Stimulated activated CD4-positive, alpha-beta T cell treated with anti-CD3 and anti-CD28 coated beads, Interleukin-15, amount 100 ng/mL, for 24 hours (primary cell): ENCODE measurements around the gene ELL2.
A peak's percentile ranks its signal among the peaks of the same experiment; 100 is the strongest.

Source experiments
- DNase-seq: peaks from one replicate; pipeline ENCODE4 v3.0.0-alpha.2; 2020

The ELL2 gene

DNA sequence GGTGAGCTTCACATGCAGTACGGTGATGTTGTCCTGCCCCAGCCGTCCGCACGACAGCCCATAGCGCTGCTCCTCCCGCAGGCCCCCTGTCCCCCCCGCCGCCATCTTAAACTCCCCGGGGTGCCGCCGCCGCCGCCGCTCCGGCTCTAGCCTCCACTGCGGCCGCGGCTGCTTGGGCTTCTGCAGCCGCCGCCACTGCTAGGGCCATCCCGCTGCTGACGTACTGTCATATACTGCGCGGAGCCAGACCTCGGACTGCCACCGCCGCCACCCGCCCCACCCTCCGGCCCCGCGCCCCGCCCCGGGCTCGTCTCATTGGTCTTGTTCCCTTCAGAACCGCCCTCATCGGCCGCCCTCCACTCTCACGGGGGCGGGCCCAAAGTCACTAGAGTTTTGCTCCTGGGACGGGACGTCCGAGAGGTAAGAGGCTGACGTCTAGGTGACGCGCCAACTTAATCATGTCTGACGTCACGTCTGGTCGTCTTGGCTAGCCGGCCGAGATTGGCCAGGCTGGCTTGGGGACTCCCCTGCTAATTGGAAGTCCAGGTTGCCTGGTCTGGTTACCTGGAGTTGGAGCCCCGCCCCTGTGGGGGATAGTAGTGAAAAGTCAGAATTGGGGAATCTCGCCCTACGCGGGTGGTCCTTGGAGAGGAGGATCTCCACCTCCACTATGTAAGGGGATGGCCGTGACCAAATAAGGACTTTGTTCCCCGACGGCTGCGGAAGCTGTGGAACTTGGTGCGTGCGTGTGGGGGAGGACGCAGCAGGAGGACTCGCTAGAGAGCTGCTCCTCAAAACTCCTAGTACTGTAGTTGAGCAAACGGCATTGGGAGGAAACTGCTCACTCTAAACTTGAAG is at the start of gene ELL2:
Gene ELL2, minus strand, starts transcription at position 235 of the 858 bp plus-strand sequence. Its CDS starts 130 bp downstream, at position 105.
- peak; percentile 99 for DNase-seq

DNA sequence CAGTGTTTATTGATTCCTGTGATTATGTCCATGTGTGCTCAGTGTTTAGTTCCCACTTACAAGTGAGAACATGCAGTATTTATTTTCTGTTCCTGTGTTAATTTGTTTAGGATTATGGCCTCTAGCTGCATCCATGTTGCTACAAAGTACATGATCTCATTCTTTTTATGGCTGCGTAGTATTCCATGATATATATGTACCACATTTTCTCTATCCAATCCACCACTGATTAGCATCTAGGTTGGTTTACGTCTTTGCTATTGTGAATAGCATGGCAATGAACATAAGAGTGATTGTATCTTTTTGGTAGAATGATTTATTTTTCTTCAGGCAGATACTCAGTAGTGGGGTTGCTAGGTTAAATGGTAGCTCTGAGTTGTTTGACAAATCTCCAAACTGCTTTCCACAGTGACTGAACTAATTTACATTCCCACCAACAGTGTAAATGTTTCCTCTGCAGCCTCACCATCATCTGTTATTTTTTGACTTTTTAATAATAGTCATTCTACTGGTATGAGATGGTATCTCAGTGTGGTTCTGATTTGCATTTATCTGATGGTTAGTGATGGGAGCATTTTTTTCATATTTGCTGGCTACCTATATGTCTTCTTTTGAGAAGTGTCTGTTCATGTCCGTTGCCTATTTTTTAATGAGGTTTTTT is 47.5 kb upstream of the ELL2 start:
- DNase-seq: no peak

DNA sequence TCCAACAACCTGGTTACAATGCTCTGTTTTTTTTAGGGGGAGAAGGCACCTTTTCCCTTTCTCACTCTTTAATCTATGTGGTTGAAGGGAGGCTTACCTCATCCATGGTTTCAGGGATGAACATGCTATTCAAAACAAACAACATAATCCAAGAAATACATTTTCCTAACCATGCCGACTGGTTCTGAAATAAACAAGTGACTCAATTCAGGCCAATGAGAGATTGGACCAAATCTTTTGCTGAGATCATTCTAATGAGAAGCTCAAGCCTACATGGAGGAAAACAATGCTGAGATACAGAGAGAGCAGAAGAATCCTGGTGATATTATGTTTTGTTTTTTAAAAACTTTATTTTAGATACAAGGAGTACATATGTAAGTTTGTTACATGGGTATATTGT is 46.8 kb upstream of the ELL2 start:
- no peak for DNase-seq

DNA sequence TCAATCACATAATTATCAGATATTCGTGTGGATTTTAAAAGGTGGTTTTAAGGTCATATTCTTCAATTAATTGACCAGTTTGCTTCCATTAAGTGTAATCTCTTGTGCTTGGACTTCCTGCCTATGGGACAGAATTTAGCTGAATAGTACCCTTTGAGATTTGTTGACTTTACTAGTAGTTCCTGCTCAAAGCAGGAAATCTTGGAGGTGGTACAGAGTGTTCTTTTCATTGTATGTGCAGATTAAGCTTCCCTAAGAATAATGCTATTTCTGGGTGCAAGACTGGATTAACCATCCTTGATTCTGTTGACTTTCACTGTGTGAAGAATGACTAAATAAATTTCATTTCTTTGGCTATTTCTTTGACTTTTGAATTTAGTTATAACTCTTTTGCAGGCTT is 45.4 kb upstream of the ELL2 start:
- no peak for DNase-seq

DNA sequence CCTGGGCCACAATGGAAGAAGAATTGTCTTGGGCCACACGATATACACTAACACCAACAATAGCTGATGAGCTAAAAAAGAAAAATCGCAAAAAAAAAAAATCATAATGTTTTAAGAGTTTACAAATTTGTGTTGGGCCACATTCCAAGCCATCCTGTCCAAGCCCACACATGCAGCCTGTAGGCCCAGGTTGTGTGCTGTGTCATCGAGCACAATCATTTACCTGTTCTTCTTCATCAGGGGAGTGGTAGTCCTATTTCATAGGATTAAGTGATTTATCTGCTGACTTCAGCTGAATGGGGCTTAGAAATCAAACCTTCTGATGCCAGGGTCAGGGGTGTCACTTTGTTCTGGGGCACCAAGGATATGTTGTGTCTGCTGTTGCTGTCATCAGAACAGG is 44.6 kb upstream of the ELL2 start:
- no peak for DNase-seq

DNA sequence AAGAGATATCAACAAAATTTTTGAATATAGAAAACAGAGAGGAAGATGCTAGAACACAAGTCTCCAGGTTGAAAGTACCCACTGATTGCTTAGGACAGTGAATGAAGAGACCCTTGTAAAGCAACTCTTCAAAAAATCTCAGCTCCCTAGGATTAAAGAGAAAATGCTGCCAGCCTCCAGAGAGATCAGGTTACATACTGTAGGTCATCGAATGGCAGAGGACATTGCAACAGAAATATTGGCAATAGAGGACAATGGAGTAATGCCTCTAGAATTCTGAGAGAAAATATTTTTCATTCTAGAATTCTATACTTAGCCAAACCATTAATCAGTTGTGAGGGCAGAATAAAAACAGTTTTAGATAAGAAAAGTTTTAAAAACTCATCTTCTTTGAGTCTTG is 43.1 kb upstream of the ELL2 start:
- DNase-seq: no peak

DNA sequence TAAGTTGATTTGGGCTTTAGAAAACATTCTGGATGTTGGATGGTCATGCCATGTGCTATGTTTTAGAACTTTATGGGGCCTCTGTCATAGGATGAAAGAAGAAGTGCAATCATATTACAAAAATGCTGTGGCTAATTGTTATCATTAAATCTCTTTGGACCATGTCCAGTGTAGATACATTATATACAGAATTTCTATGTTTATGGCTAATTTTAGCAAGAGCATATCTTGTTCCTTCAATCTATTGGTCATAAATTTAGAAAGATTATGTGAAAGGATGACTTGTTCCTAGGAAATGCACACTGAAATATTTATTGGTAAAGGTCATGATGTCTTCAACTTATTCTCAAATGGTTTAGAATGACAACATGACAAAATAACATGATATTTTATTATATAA is 42.4 kb upstream of the ELL2 start:
- DNase-seq: no peak

DNA sequence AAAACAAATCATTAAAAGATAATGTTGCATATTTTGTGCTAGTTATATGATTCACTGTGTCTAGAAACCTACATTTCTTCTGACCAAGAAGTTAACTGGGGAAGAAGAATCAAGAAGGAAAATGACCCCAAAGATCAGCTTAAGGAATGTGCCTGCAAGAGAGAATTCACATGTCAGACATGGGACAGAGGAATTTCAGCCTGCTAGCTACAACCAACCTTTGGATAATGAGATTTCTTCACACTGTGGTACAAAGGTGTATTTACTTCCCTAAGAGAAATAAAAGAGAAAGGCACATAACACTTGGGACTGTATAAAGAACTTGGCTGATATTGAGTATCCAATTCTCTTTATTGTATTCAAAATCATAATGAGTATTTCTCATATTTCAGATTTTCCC is 39.6 kb upstream of the ELL2 start:
- DNase-seq: no peak

DNA sequence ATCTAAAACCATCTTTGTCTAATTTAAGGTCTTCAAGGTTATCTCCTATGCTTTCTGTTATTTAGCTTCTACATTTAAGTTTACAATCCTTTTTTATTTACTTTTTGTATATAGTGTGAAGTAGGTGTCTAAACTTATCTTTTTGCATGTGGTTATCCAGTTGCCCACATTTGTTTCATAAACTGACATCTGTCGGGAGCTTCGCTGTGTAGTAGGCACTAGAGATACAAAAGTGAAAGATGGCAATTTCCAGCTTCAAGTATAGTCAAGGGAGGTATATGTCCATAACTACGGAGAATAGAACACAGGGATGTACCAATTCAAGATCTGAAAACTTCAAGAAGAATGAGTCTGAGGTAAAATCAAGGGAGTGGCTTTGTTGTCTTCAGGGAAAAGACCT is 38.7 kb upstream of the ELL2 start:
- no peak for DNase-seq

DNA sequence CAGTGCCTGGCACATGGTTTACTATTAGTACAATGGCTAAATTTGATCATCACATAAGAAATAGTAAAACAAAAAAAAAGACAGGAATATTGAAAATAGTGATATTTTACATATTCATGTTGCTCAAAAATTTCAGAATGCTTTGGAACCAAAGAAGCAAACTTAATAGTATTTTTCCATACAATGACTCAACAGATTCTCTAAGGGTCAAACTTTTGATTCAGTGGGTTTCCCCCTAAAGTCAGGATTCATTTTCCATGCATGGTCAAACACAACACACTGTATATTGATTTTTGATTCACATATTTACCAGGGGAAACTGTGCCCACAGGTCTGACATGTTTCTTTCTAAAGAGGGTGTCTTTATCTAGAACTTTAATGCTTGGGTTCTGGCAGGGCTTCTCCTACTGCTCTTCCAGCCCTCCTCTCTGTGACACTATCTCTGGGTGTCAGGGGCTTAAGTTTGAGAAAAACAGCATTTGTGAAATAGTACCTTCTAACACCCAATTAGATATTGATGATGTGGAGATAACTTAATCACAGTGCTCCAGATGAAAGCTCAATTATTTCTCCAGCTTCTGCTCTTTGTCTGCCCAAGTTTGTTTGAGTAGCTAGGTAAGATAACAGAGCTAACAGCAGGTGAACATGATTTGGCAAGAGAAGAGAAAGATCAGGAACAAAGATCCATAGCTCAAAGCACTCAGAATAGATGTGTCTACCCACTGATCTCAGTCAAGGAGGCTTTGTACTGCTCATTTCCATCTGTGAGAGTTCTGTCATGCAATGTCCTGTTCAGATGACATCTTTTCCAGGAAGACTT is 35.5 kb upstream of the ELL2 start:
- DNase-seq: no peak

DNA sequence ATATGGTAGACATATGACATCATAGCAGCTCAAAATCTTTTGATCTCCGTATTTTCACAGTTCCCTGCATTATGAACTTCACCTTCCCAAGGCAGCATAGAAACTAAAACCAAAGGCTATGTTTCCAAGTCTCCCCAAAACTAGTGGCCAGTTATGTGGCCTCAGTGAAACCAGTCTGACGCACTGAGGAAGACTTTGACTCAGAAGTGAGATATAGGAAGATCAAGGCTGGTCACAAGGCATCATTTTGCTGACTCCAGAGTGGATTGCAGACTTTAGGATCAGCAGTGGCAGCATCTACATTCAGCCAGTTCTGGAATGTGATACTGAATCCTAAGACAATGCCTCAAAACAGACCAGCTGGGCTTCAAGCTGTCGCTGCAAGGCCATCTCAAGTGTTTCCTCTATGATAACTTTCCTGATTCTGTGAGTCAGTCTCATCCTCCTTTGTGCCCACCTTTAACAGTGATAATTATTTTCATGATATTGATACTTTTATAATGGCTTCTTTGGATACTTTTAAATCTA is 34.4 kb upstream of the ELL2 start:
- DNase-seq: no peak

DNA sequence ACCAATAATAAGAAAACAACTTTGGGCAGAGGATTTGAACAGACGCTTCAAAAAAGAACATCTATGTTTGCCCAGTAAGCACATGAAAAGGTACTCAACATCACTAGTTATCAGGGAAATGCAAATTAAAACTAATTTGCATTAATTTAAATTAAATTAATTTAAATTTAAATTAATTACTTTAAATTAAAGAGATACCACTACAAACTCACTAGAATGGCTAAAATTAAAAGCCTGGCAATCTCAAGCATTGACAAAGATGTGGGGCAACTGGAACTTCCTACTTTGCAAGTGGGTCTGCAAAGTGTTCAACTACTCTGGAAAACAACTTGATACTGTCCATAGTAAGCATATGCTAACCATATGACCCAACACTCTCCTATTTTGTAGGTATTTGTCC is 32.1 kb upstream of the ELL2 start:
- DNase-seq: no peak

DNA sequence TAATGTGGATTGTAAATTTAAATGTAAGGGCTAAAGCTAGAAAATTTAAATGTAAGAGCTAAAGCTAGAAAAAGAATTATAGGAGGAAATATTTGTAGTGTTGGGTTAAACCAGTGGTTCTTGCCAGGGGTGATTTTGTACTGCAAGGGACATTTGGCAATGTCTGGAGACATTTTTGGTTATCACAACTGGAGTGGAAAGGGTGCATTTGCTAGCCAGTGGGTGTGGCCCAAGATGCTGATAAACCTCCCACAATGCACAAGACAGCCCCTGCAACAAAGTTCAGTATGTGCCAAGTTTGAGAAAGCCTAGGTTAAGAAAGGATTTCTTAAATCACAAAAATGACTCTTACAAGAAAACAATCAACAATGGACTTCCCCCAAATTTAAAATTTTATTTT is 31.6 kb upstream of the ELL2 start:
- DNase-seq: no peak

DNA sequence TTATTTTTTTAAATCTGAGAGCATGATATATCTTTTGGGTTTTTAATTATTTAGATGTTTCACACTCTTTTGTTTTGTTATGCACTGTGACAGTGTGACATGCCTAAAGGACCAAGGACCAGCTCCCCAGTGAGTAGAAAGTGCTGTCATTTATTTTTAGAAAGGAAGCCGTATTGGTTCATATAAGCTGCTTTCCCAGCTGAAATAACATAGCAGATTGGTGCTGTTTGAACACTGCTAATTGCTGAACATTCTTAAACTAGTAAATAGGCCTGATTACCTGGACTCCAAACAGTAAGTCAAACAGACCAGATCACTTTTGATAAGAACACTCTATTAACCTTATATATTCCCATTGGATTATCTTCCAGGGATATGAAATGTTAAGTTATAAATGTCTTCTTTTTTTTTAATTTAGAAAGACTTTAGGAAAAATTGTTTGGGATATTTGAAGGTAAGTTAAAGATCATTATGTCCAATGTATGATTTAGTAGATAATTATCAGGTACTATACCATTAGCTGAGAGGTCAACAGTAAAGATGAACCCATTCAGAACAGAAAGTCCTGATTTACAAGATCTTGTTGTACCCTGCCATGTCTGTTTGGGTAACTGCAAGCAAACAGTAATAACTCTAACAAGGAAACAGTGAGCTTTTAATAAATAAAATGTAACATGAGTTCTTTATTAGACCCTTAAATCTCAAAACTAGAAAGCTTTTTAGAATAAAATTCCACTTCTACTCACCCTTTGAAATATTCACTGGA is 27.8 kb upstream of the ELL2 start:
- no peak for DNase-seq

DNA sequence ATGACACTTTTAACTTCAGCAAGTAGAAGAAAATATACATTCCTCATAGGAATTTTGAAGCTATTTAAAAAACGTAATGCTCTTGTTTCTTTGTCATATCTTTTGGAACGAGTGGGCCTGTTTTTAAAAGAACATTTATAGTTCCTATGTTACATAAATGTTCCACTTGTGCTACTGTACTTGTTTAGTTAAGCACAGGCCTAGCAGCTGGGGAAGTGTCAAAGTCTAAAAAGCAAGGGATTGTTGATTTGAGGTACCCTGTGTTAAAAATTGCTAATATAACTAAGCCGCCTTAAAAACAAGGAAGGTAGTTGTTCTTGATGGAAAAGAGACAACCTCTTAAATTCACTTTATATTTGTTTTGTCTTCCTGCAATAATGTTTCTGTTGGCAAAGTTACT is 27.2 kb upstream of the ELL2 start:
- no peak for DNase-seq

DNA sequence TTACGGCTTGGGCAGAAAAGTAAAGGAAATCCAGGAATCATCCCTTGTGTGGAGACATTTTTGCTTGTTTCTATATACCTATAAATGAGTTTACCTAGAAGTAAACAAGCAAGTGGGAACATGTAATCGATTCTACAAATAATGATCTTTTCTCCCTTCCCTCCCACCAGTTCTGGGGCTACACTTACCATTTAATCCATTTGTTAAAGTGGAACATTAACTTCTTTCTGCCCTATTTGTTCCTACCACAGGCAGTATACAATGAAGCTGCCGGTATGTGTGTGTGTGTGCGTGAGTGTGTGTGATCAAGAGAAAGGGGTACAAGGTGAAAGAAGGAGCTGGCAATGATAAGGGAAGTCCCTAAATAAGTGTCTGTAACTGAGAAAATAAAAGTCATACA is 26.4 kb upstream of the ELL2 start:
- DNase-seq: no peak

DNA sequence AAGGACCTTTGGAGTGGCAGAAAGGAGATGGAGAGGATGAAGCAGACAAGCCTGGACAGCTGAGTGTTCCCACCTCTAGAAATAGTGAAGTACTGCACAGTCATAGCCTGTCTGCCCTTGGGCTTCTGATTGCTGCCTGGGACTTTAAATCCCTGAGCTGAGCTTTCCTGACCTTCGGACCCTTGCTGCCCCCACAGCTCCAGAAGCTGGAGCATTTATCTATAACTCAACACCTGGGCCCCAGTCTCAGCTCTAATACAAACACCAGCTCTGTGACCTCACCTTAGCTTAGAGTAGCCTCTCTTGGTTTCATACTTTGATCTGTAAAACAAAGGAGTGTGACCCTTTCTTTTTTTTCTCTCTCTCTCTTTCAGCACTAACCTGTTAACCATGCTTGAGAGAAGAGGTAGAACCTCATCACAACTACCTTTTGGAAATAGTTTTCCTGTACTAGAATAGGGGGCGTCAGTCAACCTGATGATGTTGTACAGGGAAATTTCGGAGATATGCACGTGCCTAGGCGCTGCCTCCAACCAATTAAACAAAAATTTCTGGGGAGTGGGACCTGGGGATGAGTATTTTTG is 25.4 kb upstream of the ELL2 start:
- DNase-seq: no peak

DNA sequence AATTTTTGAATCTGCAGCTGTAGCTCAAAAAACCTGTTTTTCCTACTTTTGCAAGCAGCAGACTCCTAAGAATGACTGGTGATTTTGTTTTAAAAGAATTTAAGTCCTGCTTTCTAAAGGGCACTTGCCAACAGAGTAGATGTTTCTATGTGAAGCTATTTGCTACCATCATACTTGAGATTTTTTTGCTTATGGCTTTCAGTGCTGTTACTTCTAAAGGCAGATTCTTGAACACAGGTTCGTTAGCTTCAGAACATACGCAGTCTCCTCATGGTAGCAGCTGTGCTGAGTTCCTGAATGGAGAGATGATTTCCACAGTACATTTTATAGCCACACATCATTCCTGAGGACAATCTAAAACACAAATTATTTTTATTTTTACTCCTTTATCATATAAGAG is 24.4 kb upstream of the ELL2 start:
- no peak for DNase-seq

DNA sequence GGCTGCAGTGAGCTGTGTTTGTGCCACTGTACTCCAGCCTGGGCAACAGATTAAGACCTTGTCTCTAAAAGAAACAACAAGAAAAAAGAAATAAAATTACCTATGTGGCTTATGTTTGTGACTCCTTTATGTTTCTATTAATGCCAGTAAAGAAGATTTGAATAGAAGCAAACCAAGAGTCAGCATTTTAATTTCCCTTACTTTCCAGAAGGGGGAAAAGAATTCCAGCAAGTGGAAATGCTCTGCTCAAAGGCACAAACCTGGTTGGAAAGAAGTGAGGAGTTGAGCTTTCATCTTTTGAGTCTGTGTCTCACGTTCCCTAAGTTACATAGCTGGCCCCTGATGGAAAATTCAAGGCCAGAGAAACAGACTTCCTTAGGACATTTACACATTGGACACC is 23.6 kb upstream of the ELL2 start:
- DNase-seq: no peak

DNA sequence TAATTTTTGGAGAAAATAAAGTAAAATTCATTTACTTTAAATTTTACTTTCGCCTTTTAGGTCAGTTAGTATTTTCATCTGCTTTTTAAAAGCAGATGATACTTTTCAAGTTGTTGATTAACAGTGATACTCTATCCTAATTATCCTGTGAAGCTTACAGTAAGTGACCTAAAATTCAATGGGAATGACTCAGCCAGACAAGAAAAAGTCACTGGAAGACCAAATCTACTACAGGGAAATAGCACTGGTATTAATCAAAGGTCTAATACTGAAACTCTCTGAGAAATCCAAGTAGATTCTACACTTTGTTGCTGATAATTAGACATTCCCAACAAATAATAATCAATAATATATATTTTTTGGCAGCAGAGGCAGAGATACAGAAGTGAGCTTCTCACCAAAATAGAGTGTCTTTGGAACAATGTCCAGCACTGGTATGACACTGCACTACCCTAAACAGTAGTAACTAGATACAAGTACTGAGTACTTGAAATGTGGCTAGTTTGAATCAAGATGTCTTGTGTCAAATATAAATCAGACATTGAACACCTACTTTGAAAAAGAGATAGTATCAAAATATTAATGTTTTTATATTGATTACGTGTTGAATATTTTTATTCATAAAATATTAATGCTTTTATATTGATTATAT is 22.8 kb upstream of the ELL2 start:
- no peak for DNase-seq

DNA sequence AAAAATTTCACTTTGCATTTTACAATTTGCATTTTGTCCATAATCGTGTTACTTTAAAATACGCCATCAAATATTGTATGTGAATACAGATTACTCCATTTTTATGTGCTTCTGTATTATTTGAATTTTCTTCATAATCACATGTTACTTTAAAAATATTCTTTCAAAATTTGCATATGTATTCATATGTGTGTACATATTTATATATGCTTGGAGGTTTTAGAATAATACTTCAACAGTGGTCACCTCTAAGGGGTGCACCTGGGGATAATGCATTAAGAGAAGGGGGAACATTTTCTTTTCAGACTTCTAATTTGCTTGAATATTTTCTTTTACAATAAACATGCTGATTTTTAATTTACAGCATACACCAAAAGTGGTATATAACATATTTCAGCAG is 21.9 kb upstream of the ELL2 start:
- no peak for DNase-seq

DNA sequence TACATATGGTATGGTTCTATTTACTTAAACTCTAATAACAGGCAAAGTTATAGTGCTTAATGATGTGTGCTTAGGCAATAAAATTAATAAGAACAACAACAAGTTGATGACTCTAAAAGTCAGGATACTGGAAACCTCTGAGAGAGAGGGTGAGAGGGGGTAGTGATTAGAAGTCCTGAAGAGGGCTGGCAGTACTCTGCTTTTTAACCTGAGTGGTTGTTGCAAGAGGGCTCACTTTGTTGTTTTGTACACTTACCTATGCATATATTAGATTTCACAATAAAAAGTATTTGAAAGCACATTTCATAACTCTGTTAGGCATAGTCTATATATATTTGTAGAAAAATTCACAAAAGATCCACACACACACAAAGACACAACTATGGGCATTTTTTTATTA is 21.4 kb upstream of the ELL2 start:
- DNase-seq: no peak
